ENCODE results near the gene GRIFIN.

The GRIFIN gene

DNA sequence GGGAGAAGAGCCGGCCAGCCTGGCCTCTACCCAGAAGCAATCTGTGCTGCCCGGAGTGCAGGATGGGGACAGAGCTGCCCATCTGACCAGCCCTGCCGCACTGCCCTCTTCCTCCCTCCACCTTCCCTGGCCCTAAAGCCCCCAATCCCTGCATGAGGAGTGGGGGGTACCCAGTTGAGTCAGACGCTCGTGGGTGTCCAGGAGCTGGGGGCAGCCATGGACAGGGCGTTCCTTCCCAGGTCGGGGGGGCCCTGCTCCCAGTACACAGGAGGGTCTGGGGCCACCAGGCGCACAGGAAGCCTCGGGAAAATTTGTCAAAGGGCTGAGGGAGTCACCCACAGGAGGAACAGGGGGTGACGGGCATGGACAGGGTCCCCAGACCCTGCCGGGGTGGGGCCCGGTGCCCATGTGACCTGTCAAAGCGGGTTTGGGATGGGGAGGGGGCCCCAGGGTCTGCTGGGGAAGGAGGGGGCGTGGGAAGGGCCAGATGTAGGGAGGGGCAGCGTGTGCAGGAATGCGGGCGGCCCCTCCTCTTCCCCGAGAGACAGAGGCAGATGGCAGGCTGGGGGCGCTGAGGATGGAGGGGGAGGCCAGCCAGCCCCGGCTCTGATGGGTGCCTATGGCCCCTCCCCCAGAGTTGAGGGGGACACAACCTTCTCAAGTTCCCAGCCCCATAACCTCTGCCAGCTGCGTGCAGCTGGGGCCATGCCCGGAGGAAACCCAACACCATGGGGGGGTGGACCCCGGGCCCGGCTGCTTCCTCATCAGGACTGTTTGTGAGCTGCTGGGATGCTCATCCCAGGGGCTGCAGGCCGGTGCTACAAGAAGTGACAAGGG is 21.5 kb upstream of the GRIFIN start:
- DNase-seq, result no peak

DNA sequence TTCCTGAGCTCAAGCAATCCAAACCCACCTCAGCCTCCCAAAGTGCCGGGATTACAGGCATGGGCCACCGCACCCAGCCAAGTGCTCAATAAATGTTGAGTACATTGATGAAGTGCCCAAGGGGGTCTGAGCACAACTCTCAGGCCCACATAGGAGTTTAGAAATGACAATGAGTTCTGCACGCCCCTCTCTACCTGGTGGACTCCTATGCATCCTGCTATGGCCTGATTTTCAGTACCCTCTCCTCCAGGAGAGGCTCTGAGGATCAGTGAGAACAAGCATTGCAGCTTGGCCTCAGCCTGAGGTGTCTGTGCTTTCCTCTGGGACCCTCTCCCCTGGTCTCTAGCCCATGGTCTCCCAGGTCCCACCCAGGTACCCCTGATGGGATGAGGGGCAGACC is 20.9 kb upstream of the GRIFIN start:
- no peak for DNase-seq

DNA sequence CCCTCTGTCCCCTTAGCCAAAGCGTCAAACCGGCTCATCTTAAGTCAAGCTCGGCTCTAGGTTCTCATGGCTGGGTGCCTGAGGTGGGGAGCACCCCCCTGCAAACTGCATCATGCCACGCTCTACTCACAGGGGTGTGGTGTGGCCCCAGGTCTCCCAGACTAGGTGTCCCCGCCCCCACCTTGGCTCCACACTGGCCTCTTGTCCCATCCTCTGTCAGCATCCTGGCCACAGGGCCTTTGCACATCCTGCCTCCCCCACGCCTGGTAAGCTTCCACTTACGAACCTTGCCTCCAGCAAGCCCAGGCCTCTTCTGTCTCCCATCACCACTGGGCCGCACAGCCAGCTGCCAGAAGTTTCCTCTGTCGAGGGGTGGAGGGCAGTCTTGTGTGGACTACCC is 20.2 kb upstream of the GRIFIN start:
- no peak for DNase-seq

DNA sequence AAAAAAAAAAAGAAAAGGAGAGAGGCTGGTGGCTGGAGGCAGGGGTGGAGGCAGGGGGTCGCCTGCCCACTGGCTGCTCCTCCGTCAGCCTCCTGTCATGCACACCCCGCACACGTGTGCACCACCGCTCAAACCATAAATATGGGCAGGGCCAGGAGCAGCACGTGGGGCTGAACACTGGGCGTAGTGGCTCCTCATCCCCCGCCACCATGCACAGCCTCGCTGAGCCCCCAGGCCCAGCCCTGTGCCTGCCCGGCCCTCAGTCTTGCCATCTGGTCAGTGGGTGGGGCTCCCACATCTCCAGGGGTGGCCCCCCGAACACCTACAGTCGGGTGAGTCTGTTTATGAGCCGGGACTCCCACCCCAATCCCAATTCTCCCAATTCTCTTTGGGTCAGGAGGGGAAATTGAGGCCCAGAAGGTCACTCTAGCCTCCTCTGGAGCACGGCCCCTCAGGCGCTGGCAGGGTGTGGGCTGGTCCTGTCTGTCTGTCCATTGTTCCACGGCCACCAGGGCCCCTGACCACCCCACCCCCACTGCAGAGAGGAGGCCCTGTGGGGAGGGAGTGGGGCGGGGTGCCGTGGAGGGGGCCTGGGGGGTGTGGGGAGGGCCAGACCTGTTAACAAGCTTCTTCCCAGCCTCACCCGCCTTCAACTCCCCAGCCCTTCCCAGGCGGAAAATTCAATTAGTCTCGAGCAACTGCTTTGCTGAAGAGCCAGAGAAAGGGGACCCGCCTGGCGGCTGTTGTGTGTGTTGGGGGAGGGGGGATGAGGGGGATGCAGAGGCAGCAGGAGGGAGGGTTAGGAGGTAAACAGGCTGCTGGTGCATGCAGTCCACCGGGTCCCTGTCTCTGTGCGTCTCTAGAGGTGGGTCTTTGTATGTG is 19.5 kb upstream of the GRIFIN start:
- no peak for DNase-seq

DNA sequence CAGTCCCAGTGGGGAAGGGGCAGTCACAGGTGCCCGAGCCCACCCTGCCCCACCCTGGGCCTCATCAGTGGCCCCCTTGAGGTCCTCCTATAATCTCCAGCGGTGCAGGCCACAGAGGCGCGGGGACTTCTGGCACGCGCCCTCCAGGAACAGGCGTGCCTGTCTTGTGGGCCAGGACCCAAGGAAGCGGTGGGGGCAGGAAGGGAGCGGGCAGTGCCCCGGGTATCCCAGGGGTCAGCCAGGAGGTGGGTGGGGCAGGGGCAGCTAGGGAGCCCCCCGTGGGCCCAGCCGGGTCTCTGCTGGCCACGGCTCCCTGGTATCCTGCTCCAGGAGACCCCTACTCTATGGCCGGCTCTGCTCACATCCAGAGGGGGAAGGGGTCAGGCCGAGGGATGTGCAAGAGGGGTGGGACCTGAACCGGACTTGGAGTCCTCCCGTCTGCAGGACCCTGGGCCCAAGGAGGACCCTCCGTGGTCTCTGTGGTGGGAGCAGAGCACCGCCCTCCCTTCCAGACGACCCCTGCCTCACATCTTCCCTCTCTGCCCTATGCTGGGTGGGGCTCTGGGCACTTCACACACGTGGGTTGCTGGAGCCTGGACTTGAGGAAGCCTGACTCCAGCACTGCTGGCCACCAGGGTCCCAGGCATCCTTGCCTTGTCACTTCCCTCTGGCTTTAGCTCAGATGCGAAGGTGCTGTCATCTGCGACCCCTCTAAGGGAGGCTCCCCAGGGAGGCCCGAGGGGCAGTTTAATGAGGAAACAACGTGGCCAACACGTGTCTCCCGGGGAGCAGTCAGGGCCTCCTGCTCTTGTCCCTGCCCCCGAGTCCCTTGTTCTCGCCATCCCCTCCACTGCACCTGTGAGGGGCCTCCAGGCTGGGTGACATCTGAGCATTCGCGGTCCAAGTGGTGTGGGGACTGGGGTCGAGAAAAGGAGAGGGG is 18.3 kb upstream of the GRIFIN start:
- DNase-seq, result no peak

DNA sequence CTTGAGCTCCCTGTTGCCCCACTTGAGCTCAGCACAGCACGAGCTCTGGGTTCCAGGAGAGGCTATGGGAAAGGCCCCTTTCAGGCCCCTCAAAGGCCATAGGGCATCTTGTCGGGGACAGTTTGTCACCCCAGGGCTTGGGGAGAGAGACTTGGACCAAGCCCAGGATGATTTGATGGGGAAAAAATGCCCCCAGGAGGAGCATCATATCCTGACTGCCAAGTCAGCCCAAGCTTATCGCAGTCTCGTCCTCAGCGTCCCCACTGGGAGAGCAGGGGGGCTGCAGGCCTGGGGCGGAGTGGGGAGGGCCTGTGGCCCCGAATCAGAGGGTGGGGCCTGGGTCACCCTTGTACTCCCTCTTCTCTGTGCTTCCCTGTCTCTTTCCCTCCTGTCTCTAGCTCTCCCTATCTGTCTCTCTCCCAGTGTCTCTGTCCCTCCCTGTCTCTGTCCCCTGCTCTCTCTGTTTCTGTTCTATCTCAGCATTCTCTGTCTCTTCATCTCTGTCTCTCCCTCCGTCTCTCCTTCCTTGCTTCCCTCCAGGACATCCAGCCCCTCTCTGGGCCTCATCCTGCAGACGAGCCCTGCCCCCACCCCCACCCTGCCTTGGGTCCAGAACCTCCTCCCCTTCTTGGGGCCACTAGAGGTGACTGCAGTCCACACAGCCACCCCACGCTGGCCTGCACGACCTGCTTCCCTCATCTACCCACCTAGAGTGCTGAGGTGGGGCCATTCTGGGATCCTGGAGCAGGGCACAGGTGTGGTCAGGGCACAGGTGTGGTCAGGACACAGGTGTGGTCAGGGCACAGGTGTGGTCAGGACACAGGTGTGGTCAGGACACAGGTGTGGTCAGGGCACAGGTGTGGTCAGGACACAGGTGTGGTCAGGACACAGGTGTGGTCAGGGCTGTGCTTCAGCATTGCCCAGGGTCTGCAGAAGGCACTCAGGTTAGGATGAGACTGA is 17.3 kb upstream of the GRIFIN start:
- no peak for DNase-seq

DNA sequence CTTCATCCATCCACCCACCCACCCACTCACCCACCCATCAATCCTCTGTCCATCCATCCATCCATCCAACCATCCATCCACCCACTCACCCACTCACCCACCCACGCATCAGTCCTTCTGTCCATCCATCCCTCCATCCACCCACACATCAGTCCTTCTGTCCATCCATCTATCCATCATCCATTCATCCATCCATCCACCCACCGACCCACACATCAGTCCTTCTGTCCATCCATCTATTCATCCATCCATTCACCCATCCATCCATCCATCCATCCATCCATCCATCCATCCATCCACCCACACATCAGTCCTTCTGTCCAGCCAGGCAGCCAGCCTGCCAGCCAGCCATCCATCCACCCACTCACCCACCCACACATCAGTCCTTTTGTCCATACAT is 15.8 kb upstream of the GRIFIN start:
- no peak for DNase-seq

DNA sequence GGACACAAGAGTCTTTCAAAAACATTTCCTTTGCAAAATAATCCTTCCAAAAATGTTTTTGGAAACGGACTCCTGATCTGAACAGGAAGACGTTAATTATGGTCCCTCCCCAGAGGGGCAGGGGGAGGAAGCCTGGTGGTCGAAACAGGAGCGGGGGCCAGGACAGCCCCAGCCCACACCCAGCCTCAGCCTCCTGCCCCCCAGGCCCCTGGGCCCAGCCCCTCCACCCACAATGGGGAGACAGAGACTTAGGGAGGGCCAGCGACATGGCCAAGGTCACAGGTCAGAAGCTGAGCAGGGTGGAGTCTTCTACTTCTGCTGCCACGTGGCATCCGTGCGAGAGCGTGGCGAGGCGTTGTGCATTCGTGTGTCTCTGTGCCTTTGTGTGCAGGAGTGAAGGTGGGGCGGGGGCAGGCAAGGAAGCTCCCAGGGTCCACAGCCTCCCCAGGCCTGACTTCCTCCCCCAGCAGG is 14.0 kb upstream of the GRIFIN start:
- no peak for DNase-seq

DNA sequence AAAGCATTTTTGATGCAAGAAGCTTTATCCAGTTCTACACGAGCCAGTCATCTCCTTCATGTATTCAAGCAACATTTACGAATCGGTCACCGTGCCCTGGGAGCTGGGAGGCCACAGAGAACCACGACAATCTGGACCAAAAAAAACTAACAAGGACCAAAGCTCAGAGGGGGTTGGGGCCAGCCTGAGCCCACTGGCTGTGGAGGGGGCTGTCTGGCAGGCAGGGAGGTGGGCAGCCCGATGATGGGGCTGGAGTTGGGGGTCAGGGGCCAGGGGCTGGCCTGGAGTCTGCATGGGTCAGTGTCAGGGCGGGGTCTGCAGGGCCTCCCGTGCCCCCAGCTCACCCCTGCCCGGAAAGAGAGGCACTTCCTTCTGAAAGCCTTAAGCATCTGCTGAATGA is 12.5 kb upstream of the GRIFIN start:
- no peak for DNase-seq

DNA sequence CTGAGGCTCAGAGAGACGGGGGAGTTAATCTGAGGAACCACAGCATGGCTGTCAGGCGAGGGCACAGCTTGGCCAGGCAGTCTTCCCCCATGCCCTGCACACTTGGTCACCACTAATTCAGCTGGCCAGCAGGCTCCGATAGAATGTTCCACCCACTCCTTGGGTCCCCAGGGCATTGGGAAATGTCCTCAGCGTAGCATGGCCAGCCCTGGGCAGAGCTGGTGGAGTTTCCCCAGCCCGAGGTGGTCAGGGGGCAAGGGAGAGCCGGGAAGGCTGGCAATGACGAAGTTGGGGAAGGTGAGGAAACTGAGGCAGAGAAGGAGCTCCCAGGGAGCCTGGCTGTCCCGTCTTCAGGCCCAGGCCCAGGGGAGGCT is 12.1 kb upstream of the GRIFIN start:
- DNase-seq, result no peak

DNA sequence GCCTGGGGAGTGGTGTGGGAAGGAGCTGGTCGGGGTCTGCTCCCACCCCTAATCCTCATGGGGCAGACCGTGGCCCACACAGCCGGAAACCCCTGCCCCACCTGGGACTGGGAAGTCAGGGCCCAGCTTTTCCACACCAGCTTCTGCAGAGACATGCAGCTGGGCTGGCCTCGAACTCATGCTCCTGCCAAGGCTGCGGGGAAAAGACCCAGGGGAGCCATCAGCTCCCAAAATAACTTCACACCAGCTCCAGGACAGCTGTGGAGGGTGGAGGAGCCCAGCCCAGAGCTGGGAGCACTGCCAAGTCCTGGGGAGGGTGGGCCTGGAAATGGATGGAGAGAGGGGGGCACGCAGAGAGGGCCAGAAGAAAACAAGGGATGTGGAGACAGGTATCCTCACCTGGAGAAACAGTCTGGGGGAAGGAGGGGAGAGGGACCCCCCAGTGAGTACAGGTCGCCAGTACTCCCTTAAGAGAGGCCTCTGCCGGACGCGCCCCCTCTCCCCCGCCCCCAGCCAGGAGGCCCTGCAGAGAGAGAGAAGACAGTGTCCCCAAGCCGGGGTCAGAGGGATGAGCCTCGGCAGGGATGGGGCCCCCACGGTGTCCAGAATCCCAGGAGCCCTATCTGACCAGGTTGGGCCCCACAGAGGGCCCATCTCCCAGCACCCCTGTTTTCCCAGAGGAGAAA is 11.5 kb upstream of the GRIFIN start:
- no peak for DNase-seq

DNA sequence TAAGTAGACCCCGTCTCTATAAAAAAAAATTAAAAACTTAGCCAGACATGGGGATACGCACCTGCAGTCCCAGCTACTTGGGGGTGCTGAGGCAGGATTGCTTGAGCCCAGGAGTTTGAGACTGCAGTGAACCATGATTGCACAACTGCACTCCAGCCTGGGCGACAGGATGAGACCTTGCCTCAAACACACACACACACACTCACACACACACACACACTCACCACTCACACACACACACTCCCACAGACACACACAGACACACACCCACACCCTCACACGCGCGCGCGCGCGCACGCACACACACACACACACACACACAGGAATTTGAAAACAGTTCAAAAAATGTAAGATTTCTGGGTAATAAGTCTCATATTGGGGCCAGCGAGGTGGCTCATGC is 8.7 kb upstream of the GRIFIN start:
- no peak for DNase-seq

DNA sequence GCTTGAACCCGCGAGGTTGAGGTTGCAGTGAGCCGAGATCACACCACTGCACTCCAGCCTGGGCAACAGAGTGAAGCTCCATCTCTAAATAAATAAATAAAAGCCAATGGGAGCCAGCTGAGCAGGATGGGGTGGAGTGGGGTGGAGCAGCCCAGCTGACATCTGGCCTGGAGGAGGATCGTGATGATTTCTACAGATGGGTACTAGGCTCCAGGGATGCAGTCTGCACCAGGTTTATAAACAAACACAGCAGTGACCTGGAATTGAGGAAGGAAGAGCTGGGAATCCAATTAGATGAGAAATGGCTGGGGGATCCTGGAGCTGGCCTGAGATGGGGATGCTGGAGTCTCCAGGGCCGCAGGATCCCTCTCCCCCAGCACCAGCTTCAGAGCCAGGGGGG is 7.3 kb upstream of the GRIFIN start:
- DNase-seq, result no peak

DNA sequence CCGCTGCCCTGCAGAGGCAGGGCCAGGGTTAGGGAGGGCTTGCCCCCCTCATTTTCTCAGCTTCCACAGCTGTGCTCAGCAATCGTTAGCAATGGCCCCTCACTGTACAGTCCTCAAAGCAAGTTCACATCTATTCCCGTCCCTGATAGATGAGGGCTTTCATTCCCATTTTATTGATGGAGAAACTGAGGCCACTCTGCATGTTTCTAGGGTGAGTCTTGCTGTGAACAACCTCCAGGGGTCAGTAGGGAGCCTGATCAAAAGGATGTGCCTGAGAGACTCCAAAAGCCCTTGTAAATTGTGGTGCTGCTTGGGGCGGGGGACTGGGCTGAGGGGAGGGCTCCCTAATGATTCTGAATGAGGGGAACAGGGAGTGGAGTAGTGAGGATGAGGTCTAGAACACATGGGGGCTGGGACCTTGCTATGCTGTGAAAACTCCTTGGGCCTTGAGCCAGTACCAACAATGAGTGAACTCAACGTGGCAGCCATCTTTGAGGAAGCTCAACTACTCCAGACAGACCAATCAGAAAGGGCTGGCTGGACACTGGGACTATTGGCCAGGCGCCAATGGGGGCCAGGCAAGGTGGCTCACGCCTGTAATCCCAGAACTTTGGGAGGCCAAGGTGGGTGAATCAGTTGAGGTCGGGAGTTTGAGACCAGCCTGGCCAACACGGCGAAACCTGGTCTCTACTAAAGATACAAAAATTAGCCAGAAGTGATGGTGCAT is 6.7 kb upstream of the GRIFIN start:
- no peak for DNase-seq

DNA sequence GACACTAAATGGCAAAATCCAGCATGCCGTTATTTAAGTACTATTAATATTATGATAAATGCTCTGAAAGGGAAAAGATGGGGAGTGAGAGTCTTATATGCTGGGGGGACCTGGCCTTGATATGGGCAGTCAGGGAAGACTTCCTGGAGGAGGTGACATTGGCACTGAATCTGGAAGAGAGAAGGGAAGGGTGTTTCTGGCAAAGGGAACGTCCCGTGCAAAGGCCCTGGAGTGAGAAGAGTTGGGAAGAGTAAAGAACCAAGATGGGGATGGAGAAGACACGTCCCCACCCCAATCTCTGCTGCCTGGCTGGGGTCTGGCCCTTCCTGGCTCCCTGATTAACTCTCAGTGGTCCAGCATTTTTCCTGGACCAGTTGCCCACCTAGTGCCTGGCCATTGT is 5.0 kb upstream of the GRIFIN start:
- DNase-seq, result no peak

DNA sequence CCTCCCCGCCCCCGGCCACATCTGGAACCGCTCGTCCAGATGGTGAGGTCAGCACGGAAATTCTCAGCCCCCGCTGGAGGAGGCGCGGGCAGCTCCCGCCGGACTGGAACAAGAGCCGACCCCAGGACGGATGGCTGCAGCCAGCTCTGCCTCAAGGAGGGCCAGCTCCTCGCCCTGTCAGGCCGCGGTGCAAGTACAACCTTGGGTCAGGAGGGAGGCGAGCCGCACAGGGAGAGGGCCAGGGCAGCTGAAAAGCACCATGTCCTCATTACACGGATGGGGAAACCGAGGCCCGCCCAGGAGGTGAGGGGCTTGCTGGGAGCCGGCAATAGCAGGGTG is 3.8 kb upstream of the GRIFIN start:
- DNase-seq, result no peak

DNA sequence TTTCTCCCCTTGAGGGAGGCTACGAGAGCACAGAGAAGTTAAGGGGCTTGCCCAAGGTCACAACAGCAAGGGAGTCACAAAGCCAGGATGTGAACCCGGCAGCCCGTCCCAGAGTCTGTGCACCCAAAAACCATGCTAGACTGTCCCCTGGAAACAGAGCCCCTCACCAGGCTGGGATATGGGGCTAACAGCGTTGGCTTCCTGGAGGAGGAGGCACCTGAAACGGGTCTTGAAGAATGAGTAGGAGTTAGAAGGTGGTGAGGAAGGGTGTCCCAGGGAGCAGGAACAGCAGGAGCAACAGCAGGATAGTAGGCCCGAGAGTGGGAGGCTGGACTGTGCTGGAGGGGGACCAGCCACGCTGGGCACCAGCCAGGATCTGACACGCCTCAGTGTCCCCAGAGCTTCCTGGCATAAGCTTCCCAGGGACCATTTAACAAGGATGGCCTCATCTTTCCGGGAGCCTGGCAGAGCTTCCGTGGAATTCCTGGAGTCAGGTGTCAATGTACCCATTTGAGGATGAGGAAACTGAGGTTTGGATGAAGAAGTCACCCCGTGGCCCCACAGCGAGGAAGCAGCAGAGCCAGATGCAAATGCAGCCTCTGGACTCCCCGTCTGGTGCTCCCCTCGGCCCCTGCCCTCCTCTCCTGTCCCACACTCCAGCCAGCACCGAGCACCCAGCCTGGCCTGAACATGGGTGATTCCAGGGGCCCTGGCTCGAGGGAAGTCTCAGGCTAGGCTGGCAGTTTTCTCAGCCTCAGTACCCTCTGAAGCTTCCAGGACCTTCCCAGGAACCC is 3.3 kb upstream of the GRIFIN start:
- DNase-seq, result no peak

DNA sequence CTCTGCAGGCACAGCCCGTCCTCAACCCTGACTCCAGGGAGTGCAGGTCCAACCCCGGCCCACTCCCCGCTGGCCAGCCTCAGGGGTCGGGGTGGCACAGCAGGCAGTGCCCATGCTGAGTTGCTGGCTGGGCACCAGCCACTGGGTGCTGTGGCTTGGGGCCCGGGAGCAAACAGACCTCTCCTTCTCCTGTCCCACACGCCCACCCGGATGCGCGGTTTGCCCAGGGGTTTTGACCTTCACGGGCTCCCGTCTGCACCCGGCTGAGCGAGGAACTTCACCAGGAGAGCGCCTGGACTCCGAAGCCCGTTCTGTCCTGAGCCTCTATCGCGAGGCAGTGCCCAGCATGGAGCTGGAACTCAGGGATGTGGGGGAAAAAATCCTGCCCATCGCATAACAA is 2.6 kb upstream of the GRIFIN start:
- DNase-seq, result no peak

DNA sequence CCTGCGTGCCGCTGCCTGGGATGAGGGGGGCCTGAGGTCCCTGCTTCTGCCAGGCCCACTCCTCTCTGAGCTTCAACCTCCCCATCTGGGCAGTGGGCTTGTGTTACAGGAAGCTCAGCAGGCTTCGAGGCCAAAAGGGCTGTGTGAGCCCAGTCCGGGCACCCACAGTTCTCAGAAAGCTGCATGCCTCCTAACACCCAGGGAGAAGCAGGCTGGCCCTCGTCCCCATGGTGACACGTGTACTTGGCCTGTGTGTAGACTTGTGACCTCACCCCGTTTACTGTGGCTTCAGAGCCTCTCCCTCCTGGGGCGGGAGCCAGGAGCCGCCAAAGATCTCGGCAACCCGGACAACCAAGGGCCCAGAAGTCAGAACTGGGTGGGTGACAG is 2.2 kb upstream of the GRIFIN start:
- DNase-seq, result no peak
